Lung (tissue), 12 donors: Measurements from ENCODE around the gene TALDO1. TPM values are rescaled to one million over a fixed set of nuclear protein-coding genes. Genes with fewer than 3 reads are reported as not detected.

Experiments used
- ATAC-seq: fragments of 200-7000 bp; cut with Tn5 transposase; one replicate; pipeline ENCODE4 v1.9.1; 2020; ENCODE audit warnings: moderate number of reproducible peaks; ENCODE audit not compliant: insufficient read depth, low FRiP score
- DNase-seq, 3 donors: peaks; one replicate each; pipeline ENCODE4 v3.0.0-alpha.2; 2013 to 2017
- H3K27ac ChIP-seq, 2 donors: one replicate each; pipeline ENCODE4 v1.5.1; 2013; ENCODE audit warnings: mild to moderate bottlenecking in 2 of 2, moderate library complexity in 2 of 2, control low read depth in 1 of 2, inconsistent platforms in 1 of 2, low read depth in 1 of 2, low read length in 1 of 2
- H3K27me3 ChIP-seq, 3 donors: one replicate each; pipeline ENCODE4 v1.5.1; 2013; ENCODE audit warnings: low read length in 2 of 3; ENCODE audit not compliant: control insufficient read depth in 3 of 3, insufficient read depth in 3 of 3
- H3K36me3 ChIP-seq, 4 donors: one replicate each; pipeline ENCODE4 v1.5.1; 2013; ENCODE audit warnings: low read length in 4 of 4, mild to moderate bottlenecking in 1 of 4, moderate library complexity in 1 of 4; ENCODE audit not compliant: control insufficient read depth in 4 of 4, insufficient read depth in 4 of 4
- H3K4me1 ChIP-seq, 5 donors: one replicate each; pipeline ENCODE4 v1.5.1; 2013; ENCODE audit warnings: low read length in 5 of 5, mild to moderate bottlenecking in 2 of 5, moderate library complexity in 1 of 5; ENCODE audit not compliant: control insufficient read depth in 5 of 5, insufficient read depth in 5 of 5
- H3K4me3 ChIP-seq: one replicate; pipeline ENCODE4 v1.5.1; 2013; ENCODE audit warnings: mild to moderate bottlenecking, control low read depth, moderate library complexity
- H3K9ac ChIP-seq, 2 donors: one replicate each; pipeline ENCODE4 v1.5.1; 2013; ENCODE audit warnings: low read length in 2 of 2, control low read depth in 1 of 2; ENCODE audit not compliant: insufficient read depth in 1 of 2
- H3K9me3 ChIP-seq, 4 donors: one replicate each; pipeline ENCODE4 v1.5.1; 2013; ENCODE audit warnings: low read length in 3 of 4, mild to moderate bottlenecking in 1 of 4, moderate library complexity in 1 of 4; ENCODE audit not compliant: control insufficient read depth in 4 of 4, insufficient read depth in 3 of 4
- CTCF ChIP-seq: IDR thresholded peaks from 2 replicates; pipeline ENCODE4 v1.5.1; 2012; ENCODE audit warnings: mild to moderate bottlenecking; ENCODE audit errors: control extremely low read depth, extremely low read depth
- WGBS, 2 donors: extraction: QIAGEN DNeasy Blood & Tissue Kit; methylation state at CpG; one replicate each; pipeline ENCODE4 v1.1.7; 2013; 5-methylcytosine and 5-hydroxymethylcytosine counted together
- polyA plus RNA-seq, 2 donors: library from polyadenylated mRNA; stranded (reverse); fragments of 200-250 nt; gene quantifications; one replicate each; pipeline ENCODE4 v1.2.1, GENCODE V29; 2013
- total RNA-seq, 2 donors: library from RNA; depleted of rRNA in 1 of 2; stranded (reverse); fragments of >200 nt in 1 of 2; gene quantifications; one replicate each; pipeline ENCODE4 v1.2.1, GENCODE V29; 2014 to 2021
- donor health status: control.
- donor health status: control.
- donor health status: Bipolar disorder and iron deficiency.
- donor health status: healthy.
- donor health status: DM: yes; HTN: yes; CAD: no.

The TALDO1 gene
- total and polyA plus RNA-seq, 4 donors, result 128 to 311 (median 239) TPM

- Histone ChIP-seq H3K9ac (no peak within 1 kb of the TSS), H3K4me3 (no peak within 1 kb of the TSS), H3K9me3 (no peaks in the 10 kb centered on the region), H3K27me3 (no peaks in the 10 kb centered on the region), H3K36me3 (peaks cover 0 to 28% (median 7%) of the 10 kb centered on the region in 4 donors), H3K4me1 (peaks cover 0 to 4% (median 0%) of the 10 kb centered on the region in 5 donors), H3K27ac (no peak within 1 kb of the TSS)
- ATAC-seq (no peak), DNase-seq (no peak)
- TF ChIP-seq CTCF, result no peak
- WGBS, 2 donors, result 6 to 8% methylated on average over 29 to 44 of the region's 44 CpGs
Observed at GRCh38 chr11:789943-790342, 42.7 kb downstream of the TALDO1 start, which contains the start of gene CEND1. Gene CEND1, minus strand, starts transcription at chr11:790090. Its CDS starts 1,514 bp downstream, at chr11:788576.

GRCh38 chr11:790721-791564 is 43.7 kb downstream of the TALDO1 start:
- peak in 1 of 3 donors; percentile 41 for DNase-seq

GRCh38 chr11:791658-792534 is 44.6 kb downstream of the TALDO1 start:
- Histone ChIP-seq H3K4me1 (peaks cover 0 to 19% (median 10%) of the 10 kb centered on the region in 5 donors), H3K27ac (no peak overlapping the region), H3K9ac (no peak overlapping the region), H3K4me3 (no peak overlapping the region), H3K36me3 (peaks cover 0 to 28% (median 7%) of the 10 kb centered on the region in 4 donors), H3K9me3 (no peaks in the 10 kb centered on the region), H3K27me3 (no peaks in the 10 kb centered on the region)
- no peak for DNase-seq
- TF ChIP-seq CTCF, result no peak
- WGBS, 2 donors, result 94% methylated on average over 46 to 49 of the region's 49 CpGs
- ATAC-seq, result no peak

More at GRCh38 chr11:790721-791564, 43.7 kb downstream of the TALDO1 start:
- peaks cover 0 to 28% (median 7%) of the 10 kb centered on the region in 4 donors for H3K36me3 ChIP-seq
- no peak overlapping the region for H3K27ac ChIP-seq
- no peak for TF ChIP-seq CTCF
- no peak for ATAC-seq
- no peaks in the 10 kb centered on the region for H3K9me3 ChIP-seq
- no peaks in the 10 kb centered on the region for H3K27me3 ChIP-seq
- H3K4me1 ChIP-seq, result peaks cover 0 to 12% (median 3%) of the 10 kb centered on the region in 5 donors
- no peak overlapping the region for H3K4me3 ChIP-seq
- WGBS, 2 donors, result 78 to 84% methylated on average over 18 of the region's 18 CpGs
- no peak overlapping the region for H3K9ac ChIP-seq
